Measurements from ENCODE around the gene JAKMIP3.

JAKMIP3 gene

DNA sequence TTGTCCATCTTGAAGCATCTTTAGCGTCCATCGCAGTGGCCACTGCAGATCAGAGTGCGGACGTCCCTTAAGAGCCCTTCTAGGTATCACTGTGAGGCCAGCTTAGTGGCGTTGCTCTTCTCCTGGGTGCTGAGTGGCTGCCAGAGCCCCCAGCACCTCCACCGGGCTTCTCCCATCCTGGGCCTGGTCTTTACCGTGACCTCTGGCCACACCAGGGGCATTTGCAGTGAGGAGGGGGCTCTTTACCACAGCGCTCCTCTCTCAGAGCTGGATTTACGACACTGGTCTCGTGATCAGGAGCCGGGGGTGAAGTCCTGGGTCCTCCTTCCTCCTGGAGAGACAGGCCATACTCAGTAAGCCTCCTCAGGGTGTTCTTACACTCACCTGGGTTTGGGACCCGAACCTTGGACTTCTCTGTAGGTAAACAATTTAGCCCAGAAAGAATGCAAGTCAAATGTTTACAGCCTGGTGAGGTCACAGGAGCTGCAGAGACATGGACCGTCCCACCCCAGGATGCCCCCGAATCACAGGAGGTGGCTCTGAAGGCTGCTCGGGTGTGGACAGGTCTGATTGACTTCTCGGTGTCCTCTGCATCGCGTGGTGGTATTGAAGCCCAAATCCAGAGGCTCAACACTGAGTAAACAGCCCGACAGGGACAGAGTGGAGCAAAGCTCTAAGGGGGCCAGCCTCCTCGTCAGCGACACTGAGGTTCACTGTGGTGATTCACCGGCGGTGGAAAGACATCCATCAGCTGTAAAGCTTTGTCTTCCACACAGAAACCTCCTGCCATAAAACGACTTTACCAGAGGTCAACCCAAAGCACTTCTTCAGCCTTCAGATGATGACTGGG, 33.0 kb downstream of the JAKMIP3 start:
- no peak for DNase-seq (ENCODE audit: low read depth)

DNA sequence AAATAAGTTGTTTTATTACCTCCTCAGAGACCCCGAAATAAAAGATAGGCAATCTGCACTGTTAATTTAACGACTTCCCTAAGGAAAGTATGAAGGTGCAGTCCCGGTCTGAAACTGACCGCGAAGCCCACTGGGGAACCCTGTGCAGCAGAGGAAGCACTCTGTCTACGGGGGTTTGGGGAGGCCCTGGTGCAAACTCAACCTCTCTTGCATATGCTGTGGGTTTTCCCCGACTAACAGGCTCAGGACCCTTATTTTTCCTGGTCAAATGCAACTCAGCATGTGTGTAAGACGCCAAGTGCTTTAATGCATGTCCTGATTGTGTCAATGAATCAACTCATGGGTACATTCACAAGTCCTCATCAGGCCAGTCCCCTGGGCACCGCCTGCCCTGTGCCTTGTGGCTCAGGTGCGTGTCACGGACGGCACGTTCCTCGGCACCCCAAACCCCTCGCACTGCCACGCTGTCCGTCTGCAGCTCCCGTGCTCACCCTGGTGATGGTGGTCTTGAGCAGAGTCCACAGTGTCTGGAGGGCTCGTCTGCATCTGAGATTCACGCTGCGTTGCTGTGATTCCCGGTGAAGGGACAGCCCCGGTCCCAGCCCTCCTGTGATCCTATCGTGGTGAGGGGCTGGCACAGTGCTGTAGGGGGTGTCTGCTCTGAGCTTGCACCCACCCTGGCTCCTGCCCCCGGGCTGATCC, 33.8 kb downstream of the JAKMIP3 start:
- no peak for DNase-seq (ENCODE audit: low read depth)

- DNase-seq (ENCODE audit: low read depth): no peak
Measured at GRCh38 chr10:132100091-132100481, 34.3 kb downstream of the JAKMIP3 start.

- no peak for DNase-seq (ENCODE audit: low read depth)
Measured at GRCh38 chr10:132100556-132101349, 35.0 kb downstream of the JAKMIP3 start.

DNA sequence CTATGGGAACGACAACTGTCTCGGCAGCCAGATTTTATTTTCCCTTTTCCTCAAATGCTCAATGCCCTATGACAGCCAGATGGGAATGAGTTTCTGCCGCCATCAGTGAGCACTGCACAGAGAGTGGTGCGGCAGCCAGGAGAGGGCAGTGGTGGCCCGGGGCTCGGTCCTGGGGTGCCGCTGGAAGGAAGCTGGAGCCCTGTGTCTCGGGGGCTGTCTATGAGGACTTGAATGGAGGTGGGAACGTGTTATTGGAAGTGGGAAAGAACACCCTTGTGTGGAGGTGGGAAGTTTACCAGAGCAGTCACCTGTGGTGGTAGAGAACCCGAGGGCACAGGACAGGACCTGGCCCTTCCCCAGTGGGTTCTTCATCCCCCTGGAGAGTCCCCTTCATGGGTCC, 35.8 kb downstream of the JAKMIP3 start:
- no peak for DNase-seq (ENCODE audit: low read depth)

GRCh38 chr10:132102071-132102716, 36.4 kb downstream of the JAKMIP3 start:
- DNase-seq (ENCODE audit: low read depth): no peak

GRCh38 chr10:132102717-132103110, 37.0 kb downstream of the JAKMIP3 start:
- no peak for DNase-seq (ENCODE audit: low read depth)

- no peak for DNase-seq (ENCODE audit: low read depth)
Measured at GRCh38 chr10:132103116-132103910, 37.6 kb downstream of the JAKMIP3 start.

DNA sequence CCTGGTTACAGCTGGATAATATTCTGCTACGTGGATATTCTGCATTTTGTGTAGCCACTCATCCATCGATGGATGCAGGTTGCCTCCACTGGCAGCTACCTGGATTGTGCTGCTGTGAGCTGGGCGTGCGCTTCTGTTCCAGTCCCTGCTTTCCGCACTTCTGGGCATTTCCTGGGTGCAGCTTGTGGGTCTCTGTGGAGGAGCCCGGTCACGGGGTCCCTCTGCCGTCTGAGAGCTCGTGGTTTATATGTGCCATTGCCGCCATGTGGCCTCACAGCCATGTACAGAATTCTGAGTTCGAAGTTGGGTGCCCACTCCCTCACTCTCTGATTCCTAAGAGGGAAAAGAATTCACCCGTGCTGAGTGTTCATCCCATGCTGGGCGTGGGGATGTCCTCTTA, 38.3 kb downstream of the JAKMIP3 start:
- DNase-seq (ENCODE audit: low read depth): no peak

DNA sequence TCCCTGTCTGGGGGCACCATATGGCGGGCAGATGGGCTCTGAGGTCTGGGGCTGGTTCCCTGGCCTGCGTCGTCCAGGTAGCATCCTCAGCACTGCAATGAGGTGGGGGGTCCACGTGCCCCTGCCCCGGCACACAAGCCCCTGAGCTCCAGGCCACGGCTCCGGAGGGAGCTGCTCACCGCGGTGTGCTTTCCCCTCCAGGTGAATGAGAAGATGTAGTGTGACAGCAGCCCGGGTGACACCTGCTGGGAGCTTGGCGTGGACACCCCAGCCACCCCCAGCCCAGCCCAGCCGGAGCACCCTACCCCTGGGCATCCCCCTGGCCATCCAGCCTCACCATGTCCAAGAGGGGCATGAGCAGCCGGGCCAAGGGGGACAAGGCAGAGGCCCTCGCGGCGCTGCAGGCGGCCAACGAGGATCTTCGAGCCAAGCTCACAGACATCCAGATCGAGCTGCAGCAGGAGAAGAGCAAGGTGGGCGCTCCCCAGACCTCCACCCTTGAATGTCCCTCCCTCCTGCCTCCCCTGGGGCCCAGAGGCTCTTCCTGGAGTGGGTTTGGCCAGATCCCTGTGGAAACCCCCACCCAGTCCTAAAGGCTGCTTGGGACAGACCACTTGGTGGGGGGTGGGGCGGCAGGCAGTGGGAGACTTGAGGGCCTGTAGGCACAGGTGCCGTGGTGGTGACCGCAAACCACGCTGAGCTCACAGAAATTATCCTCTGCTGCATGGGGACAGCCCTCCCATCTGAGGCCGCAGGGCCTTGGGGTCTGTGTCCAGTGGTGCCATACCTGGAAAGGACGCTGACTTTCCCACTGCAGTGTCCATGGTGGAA, 38.9 kb downstream of the JAKMIP3 start:
- DNase-seq (ENCODE audit: low read depth): no peak

- DNase-seq (ENCODE audit: low read depth): no peak
Measured at GRCh38 chr10:132105302-132105995, 39.7 kb downstream of the JAKMIP3 start.

DNA sequence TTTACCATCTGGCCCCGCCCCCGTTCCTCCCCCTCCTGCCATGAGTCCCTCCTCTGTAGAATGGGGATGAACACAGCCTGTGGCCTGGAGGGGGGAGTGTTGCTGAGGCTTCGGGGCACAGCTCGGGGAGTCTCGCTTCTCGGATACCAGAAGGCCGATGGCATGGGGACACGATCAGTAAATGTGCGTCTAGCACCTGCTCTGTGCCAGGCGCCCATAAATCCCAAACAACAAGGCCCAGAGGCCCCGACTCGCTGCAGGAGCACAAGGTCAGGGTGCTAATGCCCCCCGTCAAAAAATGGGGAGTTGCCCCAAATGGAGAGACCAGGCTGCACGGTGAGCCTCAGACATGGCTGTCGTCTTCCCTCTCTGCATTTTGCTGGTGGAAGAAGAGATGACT, 40.7 kb downstream of the JAKMIP3 start:
- no peak for DNase-seq (ENCODE audit: low read depth)

GRCh38 chr10:132107186-132107948, 41.6 kb downstream of the JAKMIP3 start:
- no peak for DNase-seq (ENCODE audit: low read depth)

- DNase-seq (ENCODE audit: low read depth): no peak
Measured at GRCh38 chr10:132107949-132108877, 42.5 kb downstream of the JAKMIP3 start.

DNA sequence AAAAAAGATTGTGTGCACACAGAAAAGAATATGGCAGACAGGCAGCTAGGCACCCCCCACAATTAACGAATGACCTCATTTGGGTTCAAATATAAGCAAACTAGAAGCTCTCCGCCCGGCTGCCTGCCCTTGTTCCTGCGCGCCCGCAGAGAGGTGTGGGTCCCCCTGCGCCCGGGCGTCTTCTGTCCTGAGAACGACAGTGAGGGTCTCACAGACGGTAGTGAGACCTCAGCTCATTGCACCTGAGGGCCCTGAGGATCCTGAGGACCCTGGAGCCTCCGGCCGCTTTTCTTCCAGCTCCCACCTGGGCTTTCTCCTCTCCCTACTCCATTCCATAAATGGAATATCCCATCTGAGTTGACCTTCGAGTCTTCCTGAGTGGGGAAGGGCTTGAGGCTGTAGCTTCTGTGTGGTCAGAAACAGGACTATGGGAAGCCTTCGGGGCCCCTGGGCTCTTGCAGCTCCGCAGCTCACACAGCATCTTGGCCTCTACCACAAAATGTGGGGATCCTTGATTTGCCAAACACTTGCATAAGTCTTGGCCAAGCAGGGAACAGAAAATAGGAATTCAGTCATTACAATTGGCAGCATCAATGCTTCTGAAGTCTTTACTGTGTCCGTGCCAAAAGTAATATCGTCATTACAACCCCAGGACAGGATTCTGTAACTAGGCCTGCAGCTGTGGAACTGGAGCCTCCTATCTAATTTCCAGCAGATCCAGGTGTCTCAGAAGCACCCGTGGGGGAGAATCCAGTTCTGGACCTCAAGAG, 43.8 kb downstream of the JAKMIP3 start:
- no peak for DNase-seq (ENCODE audit: low read depth)

GRCh38 chr10:132110111-132110521, 44.4 kb downstream of the JAKMIP3 start:
- no peak for DNase-seq (ENCODE audit: low read depth)

DNA sequence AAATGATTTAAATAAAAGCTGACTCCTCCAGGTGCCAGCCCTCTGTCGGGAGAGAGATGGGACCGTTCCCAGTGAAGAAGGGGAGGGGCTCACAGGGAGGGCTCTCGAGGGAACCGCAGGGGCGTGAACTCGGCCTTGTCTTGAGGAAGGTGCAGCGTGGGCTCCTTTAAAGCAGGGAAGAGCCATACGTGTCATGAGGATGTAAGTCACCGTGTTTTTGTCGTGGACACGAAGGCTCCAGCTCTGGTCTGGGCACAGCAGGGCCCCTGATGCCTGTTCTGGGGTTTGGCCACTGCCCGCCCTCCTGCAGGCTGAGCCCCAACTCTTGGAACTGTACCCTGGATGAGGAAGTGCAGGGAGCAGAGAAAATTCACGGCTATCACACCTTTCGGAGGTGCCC, 45.0 kb downstream of the JAKMIP3 start:
- no peak for DNase-seq (ENCODE audit: low read depth)

All from stimulated activated CD8-positive, alpha-beta memory T cell treated with anti-CD3 and anti-CD28 coated beads, Interleukin-4, amount 100 ng/mL, for 24 hours (primary cell).